Measurements from ENCODE around the gene LHX2.

Gene LHX2

GRCh38 chr9:124068251-124068650 is 56.7 kb downstream of the LHX2 start:
- no peak for DNase-seq

GRCh38 chr9:124074746-124075145 is 63.2 kb downstream of the LHX2 start:
- no peak for DNase-seq

- DNase-seq, result no peak
Observed at GRCh38 chr9:124075761-124076160, 64.2 kb downstream of the LHX2 start.

GRCh38 chr9:124077915-124078572 is 66.5 kb downstream of the LHX2 start:
- peak; percentile 33 for DNase-seq

- peak; percentile 36 for DNase-seq
Observed at GRCh38 chr9:124078641-124079040, 67.1 kb downstream of the LHX2 start.

- peak; percentile 45 for DNase-seq
Observed at GRCh38 chr9:124079176-124079925, 67.8 kb downstream of the LHX2 start.

GRCh38 chr9:124082622-124083021 is 71.1 kb downstream of the LHX2 start:
- DNase-seq, result no peak

All from T1000 (cell line).